ENCODE results near the gene PTPN9. TPM values are rescaled to one million over a fixed set of nuclear protein-coding genes. Genes with fewer than 3 reads are reported as not detected.

The PTPN9 gene
- total RNA-seq, 2 donors from 2014 or later = 19.3 to 22.3 TPM

- WGBS = 91% methylated on average over 3 of the region's 3 CpGs
- H3K27me3 ChIP-seq (replicated peaks; ENCODE audit: insufficient read depth) = no peaks in the 10 kb centered on the region
- DNase-seq (ENCODE audit: low spot score) = no peak
- peaks cover 0 to 3% of the 10 kb centered on the region in 2 donors for H3K36me3 ChIP-seq
- no peaks in the 10 kb centered on the region for H3K9me3 ChIP-seq
- H3K4me1 ChIP-seq (replicated peaks) = no peaks in the 10 kb centered on the region
- intact Hi-C loops (cut with DNase I) = no loop called here
- H3K4me3 ChIP-seq = no peak overlapping the region
- TF ChIP-seq CTCF (IDR thresholded peaks at IDR 0.05) = no peak
- TF ChIP-seq POLR2A (IDR thresholded peaks at IDR 0.05) = no peak
- no peak for TF ChIP-seq POLR2AphosphoS5 (IDR thresholded peaks at IDR 0.05)
- no peak overlapping the region for H3K27ac ChIP-seq
Measured at GRCh38 chr15:75428152-75428551, 151.0 kb downstream of the PTPN9 start.

- Histone ChIP-seq H3K27ac (no peak overlapping the region), H3K36me3 (peaks cover 0 to 12% of the 10 kb centered on the region in 2 donors), H3K4me3 (no peak overlapping the region), H3K27me3 (replicated peaks; ENCODE audit: insufficient read depth) (no peaks in the 10 kb centered on the region), H3K4me1 (replicated peaks) (no peaks in the 10 kb centered on the region), H3K9me3 (no peaks in the 10 kb centered on the region)
- TF ChIP-seq POLR2A (IDR thresholded peaks at IDR 0.05) = no peak
- TF ChIP-seq POLR2AphosphoS5 (IDR thresholded peaks at IDR 0.05) = no peak
- TF ChIP-seq CTCF (IDR thresholded peaks at IDR 0.05) = no peak
- WGBS = 64% methylated on average over 3 of the region's 3 CpGs
- intact Hi-C loops (cut with DNase I) = no loop called here
- no peak for DNase-seq (ENCODE audit: low spot score)
Measured at GRCh38 chr15:75425966-75426500, 153.1 kb downstream of the PTPN9 start.

GRCh38 chr15:75422554-75422953, 156.6 kb downstream of the PTPN9 start:
- Histone ChIP-seq H3K36me3 (peaks cover 0 to 9% of the 10 kb centered on the region in 2 donors), H3K27ac (no peak overlapping the region), H3K4me3 (no peak overlapping the region), H3K9me3 (no peaks in the 10 kb centered on the region), H3K4me1 (replicated peaks) (peaks cover 3% of the 10 kb centered on the region), H3K27me3 (replicated peaks; ENCODE audit: insufficient read depth) (no peaks in the 10 kb centered on the region)
- intact Hi-C loops (cut with DNase I) = no loop called here
- DNase-seq (ENCODE audit: low spot score) = no peak
- no peak for TF ChIP-seq POLR2AphosphoS5 (IDR thresholded peaks at IDR 0.05)
- no peak for TF ChIP-seq CTCF (IDR thresholded peaks at IDR 0.05)
- TF ChIP-seq POLR2A (IDR thresholded peaks at IDR 0.05) = no peak
- 99% methylated on average over 5 of the region's 5 CpGs for WGBS

GRCh38 chr15:75420698-75421097, 158.4 kb downstream of the PTPN9 start:
- DNase-seq (ENCODE audit: low spot score) = no peak
- no peaks in the 10 kb centered on the region for H3K9me3 ChIP-seq
- no peak overlapping the region for H3K27ac ChIP-seq
- H3K36me3 ChIP-seq = peaks cover 0 to 9% of the 10 kb centered on the region in 2 donors
- TF ChIP-seq POLR2A (IDR thresholded peaks at IDR 0.05) (no peak), CTCF (IDR thresholded peaks at IDR 0.05) (no peak), POLR2AphosphoS5 (IDR thresholded peaks at IDR 0.05) (no peak)
- H3K4me1 ChIP-seq (replicated peaks) = peaks cover 3% of the 10 kb centered on the region
- no peaks in the 10 kb centered on the region for H3K27me3 ChIP-seq (replicated peaks; ENCODE audit: insufficient read depth)
- H3K4me3 ChIP-seq = no peak overlapping the region
- intact Hi-C loops (cut with DNase I) = no loop called here

GRCh38 chr15:75416584-75416983, 162.5 kb downstream of the PTPN9 start:
- no peak for DNase-seq (ENCODE audit: low spot score)
- no peak for TF ChIP-seq POLR2A (IDR thresholded peaks at IDR 0.05)
- no peak for TF ChIP-seq POLR2AphosphoS5 (IDR thresholded peaks at IDR 0.05)
- Histone ChIP-seq H3K4me1 (replicated peaks) (peaks cover 6% of the 10 kb centered on the region), H3K4me3 (no peak overlapping the region), H3K36me3 (peaks cover 5% of the 10 kb centered on the region in 2 donors), H3K27ac (peak overlapping the region in 1 of 2 donors; percentile 26), H3K27me3 (replicated peaks; ENCODE audit: insufficient read depth) (no peaks in the 10 kb centered on the region), H3K9me3 (no peaks in the 10 kb centered on the region)
- 95% methylated on average over 1 of the region's 1 CpG for WGBS
- intact Hi-C loops (cut with DNase I) = no loop called here

Small RNAs within 50 kb of the gene (small RNA-seq; reads per million reads assigned to genes)
- gene AC105036.1 = 0 reads per million in 2 donors
- 0 reads per million in 2 donors for gene AC105036.2

Other genes starting within 250 kb of the PTPN9 start
- gene COMMD4, start 243.3 kb downstream of the PTPN9 start, total RNA-seq = 100 to 1,000 TPM; 100 to 116 TPM
- gene NEIL1, start 232.3 kb downstream of the PTPN9 start, total RNA-seq = 10 to 100 TPM; 46.0 to 79.5 TPM
- gene MAN2C1, start 210.7 kb downstream of the PTPN9 start, total RNA-seq = 100 to 1,000 TPM; 184 to 238 TPM
- gene SIN3A, start 127.6 kb downstream of the PTPN9 start, total RNA-seq = 10 to 100 TPM; 51.0 to 98.6 TPM
- gene SNUPN, start 46.4 kb upstream of the PTPN9 start, total RNA-seq = 10 to 100 TPM; 17.7 to 21.6 TPM
- gene IMP3, start 60.9 kb upstream of the PTPN9 start, total RNA-seq = 100 to 1,000 TPM; 125 to 277 TPM
- 10 to 100 TPM; 23.6 to 25.6 TPM for gene SNX33, start 68.6 kb upstream of the PTPN9 start, total RNA-seq
- gene CSPG4, start 133.5 kb upstream of the PTPN9 start, total RNA-seq = 10 to 100 TPM; 14.3 to 29.4 TPM

Data from prostate gland (tissue), 2 donors.